C4-2B (cell line): ENCODE results near the gene MAT2B.

Experiments used
- H3K27ac ChIP-seq: fragments of 450-650 bp; 2 replicates; pipeline ENCODE4 v1.5.1; 2017
- CTCF ChIP-seq: fragments of 450-650 bp; conservative IDR thresholded peaks from 2 replicates; pipeline ENCODE4 v1.5.1; 2017; ENCODE audit warnings: mild to moderate bottlenecking
- ZFX ChIP-seq: fragments of 450-650 bp; IDR thresholded peaks from 2 replicates; pipeline ENCODE4 v1.6.1; 2017

MAT2B gene

GRCh38 chr5:163540696-163541095 is 35.3 kb downstream of the MAT2B start:
- no peak for TF ChIP-seq ZFX
- no peak for TF ChIP-seq CTCF
- H3K27ac ChIP-seq, result no peak overlapping the region

GRCh38 chr5:163542771-163543170 is 37.4 kb downstream of the MAT2B start:
- TF ChIP-seq CTCF (no peak), ZFX (no peak)
- no peak overlapping the region for H3K27ac ChIP-seq

- no peak for TF ChIP-seq ZFX
- TF ChIP-seq CTCF, result no peak
- H3K27ac ChIP-seq, result no peak overlapping the region
These were observed 38.6 kb downstream of the MAT2B start for GRCh38 chr5:163544041-163544440.

- TF ChIP-seq CTCF (no peak), ZFX (no peak)
- H3K27ac ChIP-seq, result no peak overlapping the region
These were observed 39.4 kb downstream of the MAT2B start for GRCh38 chr5:163544836-163545235.

GRCh38 chr5:163548649-163549048 is 43.2 kb downstream of the MAT2B start:
- H3K27ac ChIP-seq, result no peak overlapping the region
- TF ChIP-seq ZFX (no peak), CTCF (no peak)

- TF ChIP-seq CTCF (no peak), ZFX (no peak)
- no peak overlapping the region for H3K27ac ChIP-seq
These were observed 45.7 kb downstream of the MAT2B start for GRCh38 chr5:163551156-163551555.

- H3K27ac ChIP-seq, result no peak overlapping the region
- no peak for TF ChIP-seq CTCF
- TF ChIP-seq ZFX, result no peak
These were observed 47.1 kb downstream of the MAT2B start for GRCh38 chr5:163552536-163552935.
